GM12865 (cell line): Measurements from ENCODE around the gene FRK.

ENCODE experiments used
- DNase-seq: peaks from one replicate; pipeline ENCODE4 v3.0.0; 2010; ENCODE audit warnings: low read depth
- H3K4me3 ChIP-seq: 2 replicates; pipeline ENCODE4 v1.5.1; 2011; ENCODE audit warnings: mild to moderate bottlenecking, low read depth, low read length, control low read depth
- CTCF ChIP-seq: IDR thresholded peaks from 2 replicates; pipeline ENCODE4 v1.5.1; 2011; ENCODE audit warnings: low read length, control low read depth, low read depth, inconsistent platforms; ENCODE audit not compliant: insufficient read depth; ENCODE audit errors: missing control alignments

Gene FRK

GRCh38 chr6:115908906-115909559, 151.7 kb downstream of the FRK start:
- DNase-seq, result peak; percentile 21
- TF ChIP-seq CTCF, result no peak
- H3K4me3 ChIP-seq, result no peak overlapping the region

GRCh38 chr6:115905471-115905870, 155.2 kb downstream of the FRK start:
- H3K4me3 ChIP-seq, result no peak overlapping the region
- DNase-seq, result no peak
- TF ChIP-seq CTCF, result no peak

GRCh38 chr6:115902436-115902835, 158.3 kb downstream of the FRK start:
- no peak for TF ChIP-seq CTCF
- no peak overlapping the region for H3K4me3 ChIP-seq
- no peak for DNase-seq

GRCh38 chr6:115901896-115902295, 158.8 kb downstream of the FRK start:
- no peak for DNase-seq
- no peak overlapping the region for H3K4me3 ChIP-seq
- no peak for TF ChIP-seq CTCF

- TF ChIP-seq CTCF, result no peak
- DNase-seq, result peak; percentile 50
- no peak overlapping the region for H3K4me3 ChIP-seq
Observed at GRCh38 chr6:115899730-115900282, 160.9 kb downstream of the FRK start.

GRCh38 chr6:115898246-115898645, 162.4 kb downstream of the FRK start:
- DNase-seq, result no peak
- no peak for TF ChIP-seq CTCF
- H3K4me3 ChIP-seq, result no peak overlapping the region
